Measurements from ENCODE around the gene HSD17B11.

GRCh38 chr4:87326460-87326859 lies 64.5 kb downstream of the HSD17B11 start:
- no peak for TF ChIP-seq EZH2 (IDR thresholded peaks at IDR 0.05)
- TF ChIP-seq POLR2AphosphoS5 (IDR thresholded peaks at IDR 0.05; ENCODE audit: borderline replicate concordance, low read depth, low read length): no peak
- no peak for TF ChIP-seq FOXP2 (optimal IDR thresholded peaks at IDR 0.05; ENCODE audit: control extremely low read depth, extremely low read length, insufficient read depth)
